HEK293 (cell line): Measurements from ENCODE around the gene BANF2.

Source experiments
- CTCF ChIA-PET: fragments of 350-600 bp; formaldehyde crosslinking; extraction: SDS; loops from one replicate; lab custom pipeline; 2021; ENCODE audit warnings: antibody characterized with exemption; lab: Yijun Ruan, JAX
- POLR2A ChIA-PET: fragments of 300-600 bp; formaldehyde crosslinking; extraction: SDS; loops from one replicate; lab custom pipeline; 2020; ENCODE audit warnings: antibody characterized with exemption, inconsistent platforms; lab: Yijun Ruan, JAX
- H3K27ac ChIP-seq: fragments of 200-500 bp; sonication (Bioruptor generic); 2 replicates; pipeline ENCODE4 v1.5.1; 2014; ENCODE audit warnings: low read depth, low read length, control low read depth, inconsistent platforms; ENCODE audit errors: extremely low read depth
- H3K36me3 ChIP-seq, 2 experiments: fragments of 200-500 bp in 1 of 2; sonication (Bioruptor generic) in 1 of 2; 1 replicate in 1 of 2; 2 replicates in 1 of 2; pipeline ENCODE4 v1.5.1; 2014 to 2017; ENCODE audit warnings: inconsistent platforms in 2 of 2, low read length in 2 of 2; ENCODE audit not compliant: control insufficient read depth in 2 of 2, insufficient read depth in 1 of 2
- H3K4me1 ChIP-seq: fragments of 200-500 bp; sonication (Bioruptor generic); 2 replicates; pipeline ENCODE4 v1.5.1; 2014; ENCODE audit warnings: mild to moderate bottlenecking, low read length, inconsistent platforms; ENCODE audit not compliant: control insufficient read depth, insufficient read depth
- H3K4me3 ChIP-seq: 2 replicates; pipeline ENCODE4 v1.5.1; 2011; ENCODE audit warnings: low read depth, mild to moderate bottlenecking, control low read depth, low read length, moderate library complexity
- H3K9me3 ChIP-seq: fragments of 200-500 bp; sonication (Bioruptor generic); 2 replicates; pipeline ENCODE4 v1.5.1; 2014; ENCODE audit warnings: low read depth, low read length, inconsistent platforms; ENCODE audit not compliant: control insufficient read depth, insufficient read depth
- HOXD13 ChIP-seq: sonication (generic); formaldehyde crosslinking; IDR thresholded peaks from 2 replicates; pipeline ENCODE4 v1.8.0; 2022; ENCODE audit warnings: missing genetic modification reagents, borderline replicate concordance
- KLF9 ChIP-seq: fragments of 450-650 bp; formaldehyde crosslinking; IDR thresholded peaks from 2 replicates; pipeline ENCODE4 v1.5.1; 2016; ENCODE audit warnings: missing biosample characterization, missing genetic modification characterization, low read depth
- MEIS1 ChIP-seq: sonication (generic); formaldehyde crosslinking; IDR thresholded peaks from 2 replicates; pipeline ENCODE4 v1.8.1; 2022; ENCODE audit warnings: missing genetic modification reagents, mild to moderate bottlenecking, borderline replicate concordance
- OVOL3 ChIP-seq: fragments of 450-650 bp; formaldehyde crosslinking; IDR thresholded peaks from 2 replicates; pipeline ENCODE4 v1.5.1; 2016; ENCODE audit warnings: missing biosample characterization, missing genetic modification characterization
- SALL2 ChIP-seq: fragments of 450-650 bp; formaldehyde crosslinking; IDR thresholded peaks from 2 replicates; pipeline ENCODE4 v1.5.0; 2017; ENCODE audit warnings: missing biosample characterization, mild to moderate bottlenecking, missing genetic modification characterization, borderline replicate concordance
- SP3 ChIP-seq: fragments of 450-650 bp; formaldehyde crosslinking; IDR thresholded peaks from 2 replicates; pipeline ENCODE4 v1.5.1; 2016; ENCODE audit warnings: missing biosample characterization, missing genetic modification characterization
- ZBTB7A ChIP-seq: fragments of 450-650 bp; formaldehyde crosslinking; IDR thresholded peaks from 2 replicates; pipeline ENCODE4 v1.5.1; 2016; ENCODE audit warnings: low read depth, missing biosample characterization, missing genetic modification characterization
- ZNF274 ChIP-seq, 2 experiments: fragments of 200-500 bp in 1 of 2; fragments of 450-650 bp in 1 of 2; sonication (Bioruptor generic) in 1 of 2; formaldehyde crosslinking in 1 of 2; IDR thresholded peaks; 2 replicates each; pipeline versions ENCODE4 v1.5.1 to v1.6.1; 2014 to 2016; ENCODE audit warnings: borderline replicate concordance in 1 of 2, inconsistent platforms in 1 of 2, low read length in 1 of 2, missing biosample characterization in 1 of 2, missing genetic modification characterization in 1 of 2
- ZNF404 ChIP-seq: fragments of 450-650 bp; formaldehyde crosslinking; IDR thresholded peaks from 2 replicates; pipeline ENCODE4 v1.5.1; 2017; ENCODE audit warnings: missing biosample characterization, missing genetic modification characterization
- ZNF530 ChIP-seq: fragments of 450-650 bp; formaldehyde crosslinking; IDR thresholded peaks from 2 replicates; pipeline ENCODE4 v1.5.1; 2016; ENCODE audit warnings: low read depth, missing biosample characterization, missing genetic modification characterization
- ZNF585B ChIP-seq: fragments of 450-650 bp; formaldehyde crosslinking; IDR thresholded peaks from 2 replicates; pipeline ENCODE4 v1.5.1; 2016; ENCODE audit warnings: missing biosample characterization, missing genetic modification characterization
- ZNF596 ChIP-seq: fragments of 450-650 bp; IDR thresholded peaks from 2 replicates; pipeline ENCODE4 v1.5.0; 2018; ENCODE audit warnings: missing biosample characterization, mild to moderate bottlenecking, missing genetic modification characterization, moderate library complexity
- ZNF621 ChIP-seq: fragments of 450-650 bp; formaldehyde crosslinking; IDR thresholded peaks from 2 replicates; pipeline ENCODE4 v1.5.1; 2017; ENCODE audit warnings: missing biosample characterization, missing genetic modification characterization
- ZNF677 ChIP-seq: fragments of 450-650 bp; IDR thresholded peaks from 2 replicates; pipeline ENCODE4 v1.5.0; 2018; ENCODE audit warnings: missing biosample characterization, mild to moderate bottlenecking, missing genetic modification characterization, moderate library complexity
- ZNF701 ChIP-seq: fragments of 450-650 bp; formaldehyde crosslinking; IDR thresholded peaks from 2 replicates; pipeline ENCODE4 v1.5.1; 2016; ENCODE audit warnings: missing biosample characterization, missing genetic modification characterization
- ZNF747 ChIP-seq: fragments of 450-650 bp; formaldehyde crosslinking; IDR thresholded peaks from 2 replicates; pipeline ENCODE4 v1.5.1; 2016; ENCODE audit warnings: missing biosample characterization, missing genetic modification characterization
- TF ChIP-seq, protein P1 (sequence below): fragments of 450-650 bp; IDR thresholded peaks from 2 replicates; pipeline ENCODE4 v1.5.1; 2018; ENCODE audit warnings: missing biosample characterization, missing genetic modification characterization
- TF ChIP-seq, protein P2 (sequence below): fragments of 450-650 bp; formaldehyde crosslinking; optimal IDR thresholded peaks from 2 replicates; pipeline ENCODE3; 2016; ENCODE audit warnings: missing biosample characterization, mild to moderate bottlenecking, missing genetic modification characterization
- TF ChIP-seq, protein P3 (sequence below): fragments of 450-650 bp; formaldehyde crosslinking; IDR thresholded peaks from 2 replicates; pipeline ENCODE4 v1.5.1; 2016; ENCODE audit warnings: missing biosample characterization, missing genetic modification characterization
- TF ChIP-seq, protein P4 (sequence below): fragments of 450-650 bp; formaldehyde crosslinking; IDR thresholded peaks from 2 replicates; pipeline ENCODE4 v1.5.1; 2016; ENCODE audit warnings: missing biosample characterization, missing genetic modification characterization
- TF ChIP-seq, protein P5 (sequence below): fragments of 450-650 bp; formaldehyde crosslinking; IDR thresholded peaks from 2 replicates; pipeline ENCODE4 v1.5.1; 2016; ENCODE audit warnings: missing biosample characterization, missing genetic modification characterization
- TF ChIP-seq, protein P6 (sequence below): fragments of 450-650 bp; formaldehyde crosslinking; IDR thresholded peaks from 2 replicates; pipeline ENCODE4 v1.5.1; 2016; ENCODE audit warnings: missing biosample characterization, missing genetic modification characterization

Gene BANF2

DNA sequence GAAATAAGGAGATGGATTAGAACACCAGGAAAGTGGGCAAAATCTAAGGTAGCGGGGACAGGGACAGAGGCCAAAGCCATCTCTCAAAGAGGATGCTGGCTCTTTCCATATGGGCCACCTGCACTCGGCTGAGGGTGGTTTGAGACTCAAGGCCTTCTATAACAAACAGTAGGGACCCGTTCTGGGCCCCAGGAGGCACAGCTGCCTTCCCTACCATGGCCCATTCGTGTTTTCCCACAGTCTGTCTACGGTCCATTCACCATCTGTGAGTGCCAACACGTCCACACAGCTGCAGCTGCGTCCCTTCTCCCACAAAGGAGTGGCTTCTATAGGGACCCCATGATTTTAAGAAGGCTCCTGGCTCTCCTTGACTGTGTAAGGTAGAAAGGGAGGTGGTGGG is 871 bp downstream of the BANF2 start:
- Histone ChIP-seq H3K9me3 (no peaks in the 10 kb centered on the region), H3K4me1 (no peaks in the 10 kb centered on the region), H3K36me3 (no peaks in the 10 kb centered on the region), H3K27ac (no peak overlapping the region), H3K4me3 (no peak overlapping the region)
- POLR2A ChIA-PET: interaction anchor here (1.3 kb wide), 1 partner anchor 18 kb away, joined by 4 read pairs; the partner anchor contains the start of gene RRBP1
- CTCF ChIA-PET: no interaction called here
- TF ChIP-seq, protein P1, sequence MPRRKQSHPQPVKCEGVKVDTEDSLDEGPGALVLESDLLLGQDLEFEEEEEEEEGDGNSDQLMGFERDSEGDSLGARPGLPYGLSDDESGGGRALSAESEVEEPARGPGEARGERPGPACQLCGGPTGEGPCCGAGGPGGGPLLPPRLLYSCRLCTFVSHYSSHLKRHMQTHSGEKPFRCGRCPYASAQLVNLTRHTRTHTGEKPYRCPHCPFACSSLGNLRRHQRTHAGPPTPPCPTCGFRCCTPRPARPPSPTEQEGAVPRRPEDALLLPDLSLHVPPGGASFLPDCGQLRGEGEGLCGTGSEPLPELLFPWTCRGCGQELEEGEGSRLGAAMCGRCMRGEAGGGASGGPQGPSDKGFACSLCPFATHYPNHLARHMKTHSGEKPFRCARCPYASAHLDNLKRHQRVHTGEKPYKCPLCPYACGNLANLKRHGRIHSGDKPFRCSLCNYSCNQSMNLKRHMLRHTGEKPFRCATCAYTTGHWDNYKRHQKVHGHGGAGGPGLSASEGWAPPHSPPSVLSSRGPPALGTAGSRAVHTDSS: no peak
- TF ChIP-seq, protein P2, sequence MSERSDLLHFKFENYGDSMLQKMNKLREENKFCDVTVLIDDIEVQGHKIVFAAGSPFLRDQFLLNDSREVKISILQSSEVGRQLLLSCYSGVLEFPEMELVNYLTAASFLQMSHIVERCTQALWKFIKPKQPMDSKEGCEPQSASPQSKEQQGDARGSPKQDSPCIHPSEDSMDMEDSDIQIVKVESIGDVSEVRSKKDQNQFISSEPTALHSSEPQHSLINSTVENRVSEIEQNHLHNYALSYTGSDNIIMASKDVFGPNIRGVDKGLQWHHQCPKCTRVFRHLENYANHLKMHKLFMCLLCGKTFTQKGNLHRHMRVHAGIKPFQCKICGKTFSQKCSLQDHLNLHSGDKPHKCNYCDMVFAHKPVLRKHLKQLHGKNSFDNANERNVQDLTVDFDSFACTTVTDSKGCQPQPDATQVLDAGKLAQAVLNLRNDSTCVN (tag by site-specific recombination): no peak
- TF ChIP-seq, protein P3, sequence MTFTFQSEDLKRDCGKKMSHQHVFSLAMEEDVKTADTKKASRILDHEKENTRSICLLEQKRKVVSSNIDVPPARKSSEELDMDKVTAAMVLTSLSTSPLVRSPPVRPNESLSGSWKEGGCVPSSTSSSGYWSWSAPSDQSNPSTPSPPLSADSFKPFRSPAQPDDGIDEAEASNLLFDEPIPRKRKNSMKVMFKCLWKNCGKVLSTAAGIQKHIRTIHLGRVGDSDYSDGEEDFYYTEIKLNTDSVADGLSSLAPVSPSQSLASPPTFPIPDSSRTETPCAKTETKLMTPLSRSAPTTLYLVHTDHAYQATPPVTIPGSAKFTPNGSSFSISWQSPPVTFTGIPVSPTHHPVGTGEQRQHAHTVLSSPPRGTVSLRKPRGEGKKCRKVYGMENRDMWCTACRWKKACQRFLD (tag by site-specific recombination): no peak
- TF ChIP-seq ZNF404 (tag by site-specific recombination) (no peak), ZNF274 (IDR thresholded peaks at IDR 0.05; ENCODE audit: low read length) (no peak), ZNF274 (tag by site-specific recombination; IDR thresholded peaks at IDR 0.05; ENCODE audit: borderline replicate concordance) (no peak), ZBTB7A (no peak), ZNF701 (tag by site-specific recombination) (no peak), ZNF530 (tag by site-specific recombination) (no peak), SALL2 (tag by site-specific recombination) (no peak), OVOL3 (tag by site-specific recombination) (no peak), ZNF596 (tag by site-specific recombination) (no peak), SP3 (tag by site-specific recombination) (no peak), ZNF747 (no peak), HOXD13 (CRISPR knock-in tag) (no peak), ZNF677 (tag by site-specific recombination) (no peak)
- TF ChIP-seq, protein P4, sequence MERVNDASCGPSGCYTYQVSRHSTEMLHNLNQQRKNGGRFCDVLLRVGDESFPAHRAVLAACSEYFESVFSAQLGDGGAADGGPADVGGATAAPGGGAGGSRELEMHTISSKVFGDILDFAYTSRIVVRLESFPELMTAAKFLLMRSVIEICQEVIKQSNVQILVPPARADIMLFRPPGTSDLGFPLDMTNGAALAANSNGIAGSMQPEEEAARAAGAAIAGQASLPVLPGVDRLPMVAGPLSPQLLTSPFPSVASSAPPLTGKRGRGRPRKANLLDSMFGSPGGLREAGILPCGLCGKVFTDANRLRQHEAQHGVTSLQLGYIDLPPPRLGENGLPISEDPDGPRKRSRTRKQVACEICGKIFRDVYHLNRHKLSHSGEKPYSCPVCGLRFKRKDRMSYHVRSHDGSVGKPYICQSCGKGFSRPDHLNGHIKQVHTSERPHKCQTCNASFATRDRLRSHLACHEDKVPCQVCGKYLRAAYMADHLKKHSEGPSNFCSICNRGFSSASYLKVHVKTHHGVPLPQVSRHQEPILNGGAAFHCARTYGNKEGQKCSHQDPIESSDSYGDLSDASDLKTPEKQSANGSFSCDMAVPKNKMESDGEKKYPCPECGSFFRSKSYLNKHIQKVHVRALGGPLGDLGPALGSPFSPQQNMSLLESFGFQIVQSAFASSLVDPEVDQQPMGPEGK: no peak

DNA sequence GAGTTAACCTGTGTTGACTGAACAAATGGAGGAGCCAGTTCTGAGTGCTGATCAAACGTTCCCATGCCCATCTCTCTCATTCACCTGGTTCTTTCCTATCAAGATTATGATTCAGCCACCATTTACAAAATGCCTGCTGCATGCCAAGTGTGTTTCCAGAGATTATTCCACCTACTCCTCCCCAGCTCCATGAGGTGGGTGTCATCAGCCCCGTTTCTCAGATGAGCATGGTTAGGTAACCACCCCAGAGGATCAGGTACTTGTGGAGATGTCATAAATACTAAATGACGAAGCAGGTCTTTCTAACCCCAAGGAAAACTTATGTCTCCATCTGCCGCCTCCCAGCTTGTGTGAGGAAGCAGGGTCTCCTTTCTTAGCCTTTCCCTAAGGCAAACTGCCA is 2.1 kb downstream of the BANF2 start:
- no peaks in the 10 kb centered on the region for H3K4me1 ChIP-seq
- no peaks in the 10 kb centered on the region for H3K36me3 ChIP-seq
- no peak overlapping the region for H3K4me3 ChIP-seq
- no peak overlapping the region for H3K27ac ChIP-seq
- H3K9me3 ChIP-seq: no peaks in the 10 kb centered on the region
- CTCF ChIA-PET: no interaction called here
- POLR2A ChIA-PET: no interaction called here
- TF ChIP-seq MEIS1 (CRISPR knock-in tag): no peak
- TF ChIP-seq KLF9 (tag by site-specific recombination): no peak
- TF ChIP-seq, protein P5, sequence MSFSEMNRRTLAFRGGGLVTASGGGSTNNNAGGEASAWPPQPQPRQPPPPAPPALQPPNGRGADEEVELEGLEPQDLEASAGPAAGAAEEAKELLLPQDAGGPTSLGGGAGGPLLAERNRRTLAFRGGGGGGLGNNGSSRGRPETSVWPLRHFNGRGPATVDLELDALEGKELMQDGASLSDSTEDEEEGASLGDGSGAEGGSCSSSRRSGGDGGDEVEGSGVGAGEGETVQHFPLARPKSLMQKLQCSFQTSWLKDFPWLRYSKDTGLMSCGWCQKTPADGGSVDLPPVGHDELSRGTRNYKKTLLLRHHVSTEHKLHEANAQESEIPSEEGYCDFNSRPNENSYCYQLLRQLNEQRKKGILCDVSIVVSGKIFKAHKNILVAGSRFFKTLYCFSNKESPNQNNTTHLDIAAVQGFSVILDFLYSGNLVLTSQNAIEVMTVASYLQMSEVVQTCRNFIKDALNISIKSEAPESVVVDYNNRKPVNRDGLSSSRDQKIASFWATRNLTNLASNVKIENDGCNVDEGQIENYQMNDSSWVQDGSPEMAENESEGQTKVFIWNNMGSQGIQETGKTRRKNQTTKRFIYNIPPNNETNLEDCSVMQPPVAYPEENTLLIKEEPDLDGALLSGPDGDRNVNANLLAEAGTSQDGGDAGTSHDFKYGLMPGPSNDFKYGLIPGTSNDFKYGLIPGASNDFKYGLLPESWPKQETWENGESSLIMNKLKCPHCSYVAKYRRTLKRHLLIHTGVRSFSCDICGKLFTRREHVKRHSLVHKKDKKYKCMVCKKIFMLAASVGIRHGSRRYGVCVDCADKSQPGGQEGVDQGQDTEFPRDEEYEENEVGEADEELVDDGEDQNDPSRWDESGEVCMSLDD (tag by site-specific recombination): no peak
- no peak for TF ChIP-seq ZNF621 (tag by site-specific recombination)
- TF ChIP-seq ZNF585B (tag by site-specific recombination): no peak
- TF ChIP-seq, protein P6, sequence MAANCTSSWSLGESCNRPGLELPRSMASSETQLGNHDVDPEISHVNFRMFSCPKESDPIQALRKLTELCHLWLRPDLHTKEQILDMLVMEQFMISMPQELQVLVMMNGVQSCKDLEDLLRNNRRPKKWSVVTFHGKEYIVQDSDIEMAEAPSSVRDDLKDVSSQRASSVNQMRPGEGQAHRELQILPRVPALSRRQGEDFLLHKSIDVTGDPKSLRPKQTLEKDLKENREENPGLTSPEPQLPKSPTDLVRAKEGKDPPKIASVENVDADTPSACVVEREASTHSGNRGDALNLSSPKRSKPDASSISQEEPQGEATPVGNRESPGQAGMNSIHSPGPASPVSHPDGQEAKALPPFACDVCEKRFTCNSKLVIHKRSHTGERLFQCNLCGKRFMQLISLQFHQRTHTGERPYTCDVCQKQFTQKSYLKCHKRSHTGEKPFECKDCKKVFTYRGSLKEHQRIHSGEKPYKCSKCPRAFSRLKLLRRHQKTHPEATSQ (tag by site-specific recombination): no peak
